Central memory CD8-positive, alpha-beta T cell (primary cell): ENCODE data around the gene ANKS6.

Source experiments
- ATAC-seq: fragments of 150-1000 bp; cut with Tn5 transposase; replicated peaks from 2 replicates; pipeline ENCODE4 v1.10.0; 2022; ENCODE audit warnings: mild to moderate bottlenecking, moderate FRiP score, moderate number of reproducible peaks; ENCODE audit not compliant: poor library complexity, severe bottlenecking; ENCODE audit errors: extremely low read depth
- DNase-seq, 2 donors: peaks; one replicate each; pipeline ENCODE4 v3.0.0; 2021; ENCODE audit warnings: low spot score in 2 of 2
- H3K27ac Mint-ChIP-seq: one replicate; pipeline ENCODE4 v1.8.0; 2022; ENCODE audit warnings: low read depth, mild to moderate bottlenecking, moderate library complexity, mixed read lengths
- H3K27me3 Mint-ChIP-seq: one replicate; pipeline ENCODE4 v1.8.0; 2022; ENCODE audit warnings: mixed read lengths
- H3K36me3 Mint-ChIP-seq: one replicate; pipeline ENCODE4 v1.8.0; 2022; ENCODE audit warnings: mild to moderate bottlenecking, moderate library complexity, mixed read lengths; ENCODE audit not compliant: insufficient read depth
- H3K4me1 Mint-ChIP-seq: one replicate; pipeline ENCODE4 v1.8.0; 2022; ENCODE audit warnings: mixed read lengths
- H3K4me3 Mint-ChIP-seq: one replicate; pipeline ENCODE4 v1.8.0; 2022; ENCODE audit warnings: mild to moderate bottlenecking, moderate library complexity, mixed read lengths
- H3K9me3 Mint-ChIP-seq: one replicate; pipeline ENCODE4 v1.8.0; 2022; ENCODE audit warnings: mixed read lengths

Gene ANKS6

DNA sequence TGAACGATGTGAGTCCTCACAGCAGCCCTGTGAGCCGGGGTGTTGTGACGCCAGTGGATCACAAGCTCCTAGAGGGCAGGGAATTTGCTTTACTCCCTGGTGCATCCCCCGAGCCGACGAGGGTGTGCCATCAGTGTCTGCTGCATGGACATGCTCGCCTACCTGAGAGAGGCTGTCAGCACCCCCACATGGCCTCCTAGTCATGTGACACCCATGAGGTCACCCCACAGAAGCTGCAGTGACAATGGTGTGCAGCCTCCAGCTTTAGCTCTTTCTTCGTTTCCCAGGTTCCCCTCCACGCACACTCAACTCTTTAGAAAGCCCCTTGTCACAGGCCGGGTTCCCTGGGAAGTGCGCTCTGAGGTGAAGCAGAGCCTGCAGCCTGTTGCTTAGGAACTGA is 67.9 kb downstream of the ANKS6 start:
- DNase-seq, result no peak
- Mint-ChIP-seq H3K4me1 (no peaks in the 10 kb centered on the region), H3K9me3 (no peaks in the 10 kb centered on the region), H3K36me3 (no peaks in the 10 kb centered on the region), H3K27me3 (peaks cover 42% of the 10 kb centered on the region), H3K27ac (no peak overlapping the region), H3K4me3 (no peak overlapping the region)
- ATAC-seq, result no peak

DNA sequence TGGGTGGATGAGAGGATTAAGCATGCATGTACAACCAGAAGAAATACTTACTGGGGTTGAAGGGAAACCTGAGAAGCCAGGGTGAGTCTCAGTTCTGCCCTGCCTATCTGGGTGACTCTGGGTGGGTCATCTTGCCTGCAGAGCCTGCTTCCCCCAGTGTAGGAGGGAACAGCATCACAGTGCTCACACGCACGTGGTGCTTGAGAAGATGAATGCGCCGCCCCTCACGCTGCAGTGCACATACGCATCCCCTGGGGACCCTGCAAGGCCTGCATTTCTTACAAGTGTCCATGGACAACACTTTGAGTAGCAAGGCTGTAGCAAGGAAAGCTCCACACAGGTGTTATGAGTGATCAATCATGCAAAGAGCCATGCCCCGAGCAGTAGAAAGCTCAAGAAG is 68.9 kb downstream of the ANKS6 start:
- Mint-ChIP-seq H3K36me3 (no peaks in the 10 kb centered on the region), H3K4me3 (no peak overlapping the region), H3K27me3 (peaks cover 53% of the 10 kb centered on the region), H3K4me1 (no peaks in the 10 kb centered on the region), H3K27ac (no peak overlapping the region), H3K9me3 (no peaks in the 10 kb centered on the region)
- DNase-seq (no peak), ATAC-seq (no peak)

DNA sequence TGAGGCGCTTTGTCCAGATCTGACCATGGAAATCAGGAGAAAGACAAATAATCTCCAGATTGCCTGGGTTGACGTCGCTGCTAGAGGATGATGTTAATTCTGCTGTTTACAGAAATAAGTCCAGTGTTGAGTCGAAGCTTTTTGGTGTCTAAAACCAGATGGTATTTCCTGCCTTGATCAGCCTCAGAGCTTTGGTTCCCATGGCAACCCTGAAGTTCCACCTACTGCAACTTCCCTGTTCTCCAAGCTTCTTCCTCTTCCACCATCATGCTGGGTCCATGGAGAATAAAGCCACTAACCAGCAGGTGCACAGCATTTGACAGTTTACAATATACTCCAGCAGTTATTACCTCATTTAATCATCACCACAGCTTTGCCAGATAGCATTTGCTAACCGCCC is 69.6 kb downstream of the ANKS6 start:
- ATAC-seq, result no peak
- H3K27me3 Mint-ChIP-seq, result peaks cover 60% of the 10 kb centered on the region
- H3K9me3 Mint-ChIP-seq, result no peaks in the 10 kb centered on the region
- no peak for DNase-seq
- H3K4me3 Mint-ChIP-seq, result no peak overlapping the region
- H3K4me1 Mint-ChIP-seq, result no peaks in the 10 kb centered on the region
- no peaks in the 10 kb centered on the region for H3K36me3 Mint-ChIP-seq
- H3K27ac Mint-ChIP-seq, result no peak overlapping the region

DNA sequence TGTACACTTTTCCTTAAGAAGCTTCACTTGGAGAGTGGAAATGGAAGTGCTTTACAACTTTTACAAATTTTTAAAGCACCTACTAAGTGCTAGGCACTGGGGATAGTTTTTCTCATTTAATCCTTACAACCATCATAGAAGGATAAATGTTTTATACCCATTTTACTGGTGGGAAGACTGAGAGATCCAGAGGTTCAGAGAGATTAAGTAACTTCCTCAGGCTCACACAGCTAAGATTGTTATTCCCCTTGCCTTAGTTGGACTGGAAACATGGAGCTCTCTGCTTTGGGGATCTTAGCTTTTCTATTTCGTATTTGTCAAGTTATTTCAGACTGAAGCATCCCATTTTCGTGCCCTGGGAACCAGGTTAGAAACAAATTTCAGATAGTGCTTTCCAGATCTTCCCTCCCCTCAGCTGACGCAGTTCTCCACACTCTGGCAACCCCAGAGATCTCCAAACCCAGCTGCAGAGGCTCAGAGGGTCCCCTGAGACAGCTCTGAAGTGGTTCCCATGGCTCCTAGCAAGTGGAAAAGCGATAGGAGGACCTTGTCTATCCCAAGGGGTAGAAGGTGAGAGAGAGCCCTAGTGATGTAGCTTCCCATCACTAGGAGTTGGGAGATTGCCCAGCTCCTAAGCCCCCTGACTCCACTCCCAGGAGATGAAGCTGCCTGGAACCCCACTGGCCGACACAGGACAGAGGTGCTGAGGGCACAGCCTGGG is 71.4 kb downstream of the ANKS6 start:
- peaks cover 66% of the 10 kb centered on the region for H3K27me3 Mint-ChIP-seq
- ATAC-seq (no peak), DNase-seq (no peak)
- H3K4me1 Mint-ChIP-seq, result no peaks in the 10 kb centered on the region
- no peaks in the 10 kb centered on the region for H3K36me3 Mint-ChIP-seq
- H3K4me3 Mint-ChIP-seq, result no peak overlapping the region
- no peaks in the 10 kb centered on the region for H3K9me3 Mint-ChIP-seq
- H3K27ac Mint-ChIP-seq, result no peak overlapping the region

DNA sequence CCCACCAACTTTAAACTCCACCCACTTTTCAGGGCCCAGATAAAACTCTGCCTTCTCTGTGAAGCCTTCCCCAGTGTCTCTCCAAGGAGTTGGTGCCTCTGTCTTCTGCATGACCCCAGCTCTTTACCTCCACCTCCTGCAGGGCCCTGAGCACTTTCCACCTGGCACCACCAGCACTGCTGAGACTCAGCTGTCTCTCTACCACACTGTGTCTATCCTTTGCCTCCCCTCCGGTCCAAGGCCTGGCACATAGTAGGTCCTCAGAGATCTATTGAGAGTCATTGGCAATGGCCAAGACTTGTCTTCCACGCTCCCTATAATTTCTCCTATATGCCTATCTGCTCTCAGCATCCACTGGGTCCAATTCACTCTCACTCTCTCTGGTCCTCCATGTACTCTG is 74.7 kb downstream of the ANKS6 start:
- no peak for ATAC-seq
- H3K9me3 Mint-ChIP-seq, result no peaks in the 10 kb centered on the region
- no peak for DNase-seq
- no peaks in the 10 kb centered on the region for H3K36me3 Mint-ChIP-seq
- no peaks in the 10 kb centered on the region for H3K4me1 Mint-ChIP-seq
- H3K27me3 Mint-ChIP-seq, result peaks cover 51% of the 10 kb centered on the region
- H3K27ac Mint-ChIP-seq, result no peak overlapping the region
- H3K4me3 Mint-ChIP-seq, result no peak overlapping the region

DNA sequence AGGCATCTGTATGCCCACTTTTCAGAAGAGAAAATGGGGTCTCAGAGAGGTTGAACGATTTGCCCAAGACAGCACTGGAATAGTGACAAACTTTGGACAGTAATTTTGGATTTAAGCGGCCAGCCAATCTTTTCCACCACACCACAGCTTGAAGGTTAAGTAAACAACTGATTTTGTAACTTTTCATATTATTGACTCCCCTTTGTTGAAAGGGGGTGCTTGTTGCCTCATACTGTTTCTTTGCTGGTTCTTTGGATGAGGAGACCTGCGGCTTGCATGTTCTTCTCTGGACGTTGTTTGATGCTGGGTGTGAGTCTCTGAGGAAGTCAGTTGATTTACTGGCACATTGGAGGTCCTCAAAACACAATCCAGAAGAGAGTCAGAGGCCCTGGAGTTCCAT is 76.0 kb downstream of the ANKS6 start:
- H3K36me3 Mint-ChIP-seq, result no peaks in the 10 kb centered on the region
- no peaks in the 10 kb centered on the region for H3K4me1 Mint-ChIP-seq
- H3K27ac Mint-ChIP-seq, result no peak overlapping the region
- peaks cover 58% of the 10 kb centered on the region for H3K27me3 Mint-ChIP-seq
- ATAC-seq (no peak), DNase-seq (no peak)
- H3K4me3 Mint-ChIP-seq, result no peak overlapping the region
- no peaks in the 10 kb centered on the region for H3K9me3 Mint-ChIP-seq

DNA sequence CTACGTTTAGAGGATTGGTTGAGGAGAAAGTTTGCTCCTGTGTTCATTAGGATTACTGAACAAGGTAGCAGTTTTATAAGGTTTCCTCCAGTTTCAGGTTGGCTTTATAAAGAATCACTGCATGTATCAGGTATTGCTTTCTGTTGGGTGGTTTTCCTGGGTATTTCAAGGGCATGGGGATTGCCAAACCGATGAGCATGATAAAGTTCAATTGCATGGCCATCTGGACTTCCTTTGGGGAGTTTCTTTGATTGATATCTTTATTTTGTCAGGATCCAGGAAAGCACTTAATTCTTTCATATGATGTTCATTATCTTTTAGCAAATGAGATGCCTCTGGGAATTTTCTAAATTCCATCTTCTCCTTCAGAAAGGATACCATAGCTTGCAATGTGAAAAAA is 77.3 kb downstream of the ANKS6 start:
- H3K9me3 Mint-ChIP-seq, result no peaks in the 10 kb centered on the region
- DNase-seq (no peak), ATAC-seq (no peak)
- no peak overlapping the region for H3K27ac Mint-ChIP-seq
- no peak overlapping the region for H3K4me3 Mint-ChIP-seq
- no peaks in the 10 kb centered on the region for H3K4me1 Mint-ChIP-seq
- no peaks in the 10 kb centered on the region for H3K36me3 Mint-ChIP-seq
- H3K27me3 Mint-ChIP-seq, result peaks cover 59% of the 10 kb centered on the region

DNA sequence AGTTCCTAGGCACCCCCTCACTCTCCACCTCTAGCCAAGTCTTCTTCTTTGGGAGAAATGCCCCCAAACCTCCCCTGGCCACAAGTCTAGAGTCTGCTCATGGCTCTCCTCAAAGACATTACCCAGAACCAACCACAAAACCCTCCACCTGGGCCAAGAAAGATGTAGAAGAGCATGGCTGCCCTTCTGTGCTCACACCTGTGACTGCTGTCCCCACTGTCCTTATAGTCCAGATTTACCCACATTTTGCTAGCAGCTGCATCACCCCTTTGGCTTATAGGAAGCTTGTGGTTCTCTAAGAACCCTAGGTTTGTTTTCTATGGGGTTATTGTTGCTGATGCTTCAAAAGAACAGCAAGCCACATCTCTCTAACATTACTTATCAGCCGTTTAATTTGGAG is 81.5 kb downstream of the ANKS6 start:
- Mint-ChIP-seq H3K27me3 (peaks cover 57% of the 10 kb centered on the region), H3K36me3 (no peaks in the 10 kb centered on the region)

DNA sequence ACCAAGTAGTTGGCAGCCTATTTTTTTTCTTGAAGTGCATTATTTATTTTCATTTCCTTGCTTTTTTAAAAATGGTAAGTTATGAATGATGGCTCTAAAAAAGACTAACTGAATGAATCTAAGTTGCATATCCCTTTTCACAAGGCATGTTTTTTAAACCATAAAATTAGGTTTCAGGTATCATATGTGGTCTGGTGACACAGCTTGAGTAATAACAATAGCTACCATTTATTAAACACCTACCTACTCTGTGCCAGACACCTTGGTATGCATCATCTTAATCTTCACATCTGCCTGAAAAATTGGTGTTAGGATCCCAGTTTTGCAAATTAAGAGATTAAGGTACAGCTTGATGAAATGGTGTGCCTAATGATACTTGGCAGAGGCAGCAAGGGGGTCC is 83.4 kb downstream of the ANKS6 start:
- no peak for DNase-seq
- Mint-ChIP-seq H3K4me1 (no peaks in the 10 kb centered on the region), H3K36me3 (no peaks in the 10 kb centered on the region), H3K27ac (no peak overlapping the region), H3K27me3 (peaks cover 62% of the 10 kb centered on the region), H3K9me3 (no peaks in the 10 kb centered on the region), H3K4me3 (no peak overlapping the region)
- no peak for ATAC-seq

More for the DNA sequence above, 81.5 kb downstream of the ANKS6 start:
- H3K4me3 Mint-ChIP-seq, result no peak overlapping the region
- no peak overlapping the region for H3K27ac Mint-ChIP-seq
- no peaks in the 10 kb centered on the region for H3K4me1 Mint-ChIP-seq
- ATAC-seq (no peak), DNase-seq (no peak)
- no peaks in the 10 kb centered on the region for H3K9me3 Mint-ChIP-seq

DNA sequence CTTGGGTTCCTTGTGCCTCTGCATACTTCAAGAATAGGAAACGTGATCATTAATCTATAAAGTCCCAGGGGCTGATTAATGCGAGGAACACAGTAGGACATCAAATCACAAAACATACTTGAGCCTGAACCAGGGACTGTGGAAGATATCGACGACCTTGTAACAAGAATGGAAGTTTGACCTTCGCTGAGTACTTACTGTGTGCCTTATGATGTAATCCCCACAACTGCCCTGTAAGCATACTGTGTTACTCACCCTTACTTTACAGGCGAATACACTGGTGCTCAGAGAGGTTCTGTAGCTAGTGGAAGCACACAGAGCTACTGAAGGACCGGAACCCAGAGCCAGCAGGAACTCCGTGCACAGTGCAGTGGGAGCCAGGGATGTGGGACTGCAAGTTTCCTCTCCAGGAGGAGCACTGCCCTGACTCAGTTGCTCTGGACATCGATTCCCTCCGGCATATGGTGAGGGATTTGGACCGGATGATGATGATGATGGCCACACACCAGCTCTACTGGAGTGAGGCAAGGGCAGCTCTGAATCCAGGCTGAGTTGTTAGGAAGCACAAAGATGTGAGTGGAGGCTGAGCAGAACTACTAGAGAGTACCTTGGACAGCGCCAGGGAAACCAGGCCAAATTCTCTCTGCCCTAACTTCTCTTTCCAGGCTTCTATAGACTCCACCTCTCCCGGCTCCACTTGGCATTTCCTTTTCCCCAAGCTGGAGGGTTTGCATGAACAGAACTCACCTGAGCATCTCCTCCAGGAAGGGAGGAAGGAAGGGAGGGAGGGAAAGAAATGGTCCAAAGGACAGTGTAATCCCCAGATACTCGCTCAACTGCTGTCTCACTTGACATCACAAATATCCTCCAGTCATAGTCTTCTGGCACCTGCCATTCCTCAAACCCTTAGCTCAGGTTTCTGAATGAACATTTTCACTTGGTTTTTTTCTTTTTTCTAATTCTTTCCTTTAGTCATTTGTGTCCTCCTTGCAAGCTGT is 86.1 kb downstream of the ANKS6 start:
- Mint-ChIP-seq H3K4me3 (peak overlapping the region; percentile 42), H3K27me3 (peaks cover 56% of the 10 kb centered on the region), H3K27ac (no peak overlapping the region), H3K9me3 (no peaks in the 10 kb centered on the region), H3K36me3 (no peaks in the 10 kb centered on the region), H3K4me1 (peaks cover 6% of the 10 kb centered on the region)
- no peak for DNase-seq
- ATAC-seq, result no peak

DNA sequence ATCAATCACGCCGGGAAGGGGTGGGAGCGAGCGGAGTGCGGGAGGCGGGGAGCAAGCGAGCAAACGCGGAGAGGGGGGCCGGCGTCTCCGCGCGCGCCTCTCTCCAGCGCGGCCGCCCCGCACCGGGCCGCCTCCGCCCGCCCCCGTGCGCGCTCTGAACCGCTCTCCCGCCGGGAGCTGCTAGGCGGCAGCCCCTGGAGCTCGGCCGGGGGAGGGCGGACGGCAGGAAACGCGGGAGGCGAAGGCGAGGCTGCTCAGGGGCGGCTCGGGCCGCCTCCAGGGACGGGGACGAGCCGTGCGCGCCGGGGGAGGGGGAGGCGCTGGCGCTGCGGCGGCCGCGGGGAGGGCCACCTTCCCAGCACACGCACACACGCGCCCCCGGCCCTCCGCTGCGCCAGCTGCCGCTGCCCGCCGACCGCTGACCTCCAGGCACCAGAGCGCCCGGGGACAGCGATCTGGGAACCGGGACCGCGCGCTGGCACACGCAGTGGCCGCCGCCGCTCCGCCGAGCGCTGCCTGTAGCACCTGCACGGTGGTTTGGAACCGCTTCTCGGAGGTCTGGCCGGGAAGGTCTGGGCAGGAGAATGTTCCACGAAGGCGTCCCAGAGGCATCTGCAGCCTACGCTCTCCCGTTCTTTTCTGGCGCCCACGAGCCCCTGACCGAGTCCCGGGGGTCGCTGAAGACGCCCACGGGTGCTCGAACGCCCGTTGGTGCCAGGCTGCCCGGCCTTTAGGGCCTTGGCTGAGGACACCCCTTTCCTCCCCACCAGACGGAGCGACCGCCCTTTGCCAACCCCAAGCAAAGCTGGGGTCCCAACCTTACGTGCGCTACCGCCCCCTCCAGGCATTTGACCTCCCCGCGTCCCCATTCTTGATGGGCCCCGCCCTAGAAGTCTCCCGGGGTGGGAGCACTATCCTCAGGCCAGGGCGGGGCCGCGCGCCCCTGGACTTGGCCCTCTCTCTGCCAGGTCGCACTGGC is 87.1 kb downstream of the ANKS6 start, which contains the start of gene GABBR2:
GABBR2 (minus strand) TSS at position 3 of the 979 bp plus-strand sequence. CDS start 198 bp downstream, outside the sequence.
- H3K27me3 Mint-ChIP-seq, result peaks cover 60% of the 10 kb centered on the region
- H3K4me3 Mint-ChIP-seq, result peak within 1 kb of the TSS; percentile 42
- no peak within 1 kb of the TSS for H3K27ac Mint-ChIP-seq
- H3K9me3 Mint-ChIP-seq, result no peaks in the 10 kb centered on the region
- peaks cover 6% of the 10 kb centered on the region for H3K4me1 Mint-ChIP-seq
- H3K36me3 Mint-ChIP-seq, result no peaks in the 10 kb centered on the region
- DNase-seq (no peak), ATAC-seq (no peak)
